ENCODE results near the gene AFF3.

DNA sequence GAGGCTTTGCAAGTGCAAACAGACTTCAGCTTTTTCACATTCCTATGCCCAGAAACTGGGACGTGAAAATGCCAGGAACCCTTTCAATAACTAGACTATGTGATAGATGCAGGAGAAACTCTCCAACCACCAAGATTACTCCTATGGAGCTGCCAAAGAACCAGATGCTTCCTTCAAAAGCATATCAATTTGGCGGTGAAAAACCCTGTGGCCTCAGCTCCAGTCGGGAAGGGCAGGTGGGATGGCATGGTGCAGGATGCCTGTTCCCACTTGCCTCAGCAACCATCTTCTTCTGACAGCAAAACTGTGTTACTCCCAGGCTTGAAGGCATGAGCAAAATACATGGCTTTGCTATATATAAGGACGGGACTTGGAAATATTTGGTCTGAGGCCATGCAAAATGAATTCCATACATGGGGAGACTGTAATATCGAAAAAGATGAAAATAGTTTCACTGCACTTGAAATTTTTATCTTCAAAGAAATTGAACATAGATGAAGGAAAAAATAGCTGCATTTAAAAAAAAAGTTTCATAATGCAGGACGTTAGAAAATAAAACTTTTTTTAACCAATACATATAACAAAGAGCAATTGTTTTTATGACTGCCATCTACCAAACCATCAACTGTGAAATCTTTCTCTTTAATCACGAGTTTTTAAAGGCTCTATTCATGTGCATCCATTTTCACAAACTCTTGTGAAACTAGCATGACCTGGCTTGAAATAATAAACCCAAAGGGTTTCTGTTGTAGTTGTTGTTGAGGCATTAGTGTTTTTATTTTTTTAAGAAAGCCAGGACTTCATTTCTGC lies 99.1 kb downstream of the AFF3 start:
- TF ChIP-seq, protein P1, sequence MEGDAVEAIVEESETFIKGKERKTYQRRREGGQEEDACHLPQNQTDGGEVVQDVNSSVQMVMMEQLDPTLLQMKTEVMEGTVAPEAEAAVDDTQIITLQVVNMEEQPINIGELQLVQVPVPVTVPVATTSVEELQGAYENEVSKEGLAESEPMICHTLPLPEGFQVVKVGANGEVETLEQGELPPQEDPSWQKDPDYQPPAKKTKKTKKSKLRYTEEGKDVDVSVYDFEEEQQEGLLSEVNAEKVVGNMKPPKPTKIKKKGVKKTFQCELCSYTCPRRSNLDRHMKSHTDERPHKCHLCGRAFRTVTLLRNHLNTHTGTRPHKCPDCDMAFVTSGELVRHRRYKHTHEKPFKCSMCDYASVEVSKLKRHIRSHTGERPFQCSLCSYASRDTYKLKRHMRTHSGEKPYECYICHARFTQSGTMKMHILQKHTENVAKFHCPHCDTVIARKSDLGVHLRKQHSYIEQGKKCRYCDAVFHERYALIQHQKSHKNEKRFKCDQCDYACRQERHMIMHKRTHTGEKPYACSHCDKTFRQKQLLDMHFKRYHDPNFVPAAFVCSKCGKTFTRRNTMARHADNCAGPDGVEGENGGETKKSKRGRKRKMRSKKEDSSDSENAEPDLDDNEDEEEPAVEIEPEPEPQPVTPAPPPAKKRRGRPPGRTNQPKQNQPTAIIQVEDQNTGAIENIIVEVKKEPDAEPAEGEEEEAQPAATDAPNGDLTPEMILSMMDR (conservative IDR thresholded peaks at IDR 0.05; ENCODE audit: low read depth, low read length), result no peak
- no peak for TF ChIP-seq POLR2A (IDR thresholded peaks at IDR 0.05; ENCODE audit: low read depth, low read length)
- TF ChIP-seq RFX5 (IDR thresholded peaks at IDR 0.05; ENCODE audit: low read depth, low read length), result no peak
- TF ChIP-seq RAD21 (IDR thresholded peaks at IDR 0.05; ENCODE audit: low read length), result no peak
- TF ChIP-seq MXI1 (IDR thresholded peaks at IDR 0.05; ENCODE audit: borderline replicate concordance, low read depth, low read length), result no peak
- no peak for TF ChIP-seq CEBPB (IDR thresholded peaks at IDR 0.05; ENCODE audit: low read depth, low read length)
- TF ChIP-seq, protein P2, sequence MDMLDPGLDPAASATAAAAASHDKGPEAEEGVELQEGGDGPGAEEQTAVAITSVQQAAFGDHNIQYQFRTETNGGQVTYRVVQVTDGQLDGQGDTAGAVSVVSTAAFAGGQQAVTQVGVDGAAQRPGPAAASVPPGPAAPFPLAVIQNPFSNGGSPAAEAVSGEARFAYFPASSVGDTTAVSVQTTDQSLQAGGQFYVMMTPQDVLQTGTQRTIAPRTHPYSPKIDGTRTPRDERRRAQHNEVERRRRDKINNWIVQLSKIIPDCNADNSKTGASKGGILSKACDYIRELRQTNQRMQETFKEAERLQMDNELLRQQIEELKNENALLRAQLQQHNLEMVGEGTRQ (IDR thresholded peaks at IDR 0.05; ENCODE audit: low read depth, low read length), result no peak
- TF ChIP-seq SMC3 (IDR thresholded peaks at IDR 0.05; ENCODE audit: low read depth, low read length), result no peak
- TF ChIP-seq NFE2L2 (IDR thresholded peaks at IDR 0.05; ENCODE audit: low read depth, low read length), result no peak
- no peak for TF ChIP-seq MAZ (IDR thresholded peaks at IDR 0.05; ENCODE audit: borderline replicate concordance, low read depth, low read length)

Measured in IMR-90 (cell line).